Retinal pigment epithelial cell (primary cell): ENCODE measurements around the gene MARS2.
A peak's percentile ranks its signal among the peaks of the same experiment; 100 is the strongest.
"Not testable (repeated sequence)": the region's sequence is repeated elsewhere in the genome, so short reads cannot be mapped to it uniquely, and the experiment has no call there.

Experiments
- DNase-seq: peaks from one replicate; pipeline ENCODE4 v3.0.0-alpha.2; 2010; ENCODE audit warnings: low read depth
- H3K4me3 ChIP-seq: 2 replicates; pipeline ENCODE4 v1.5.1; 2011; ENCODE audit warnings: mild to moderate bottlenecking, low read length, control low read depth, moderate library complexity
- CTCF ChIP-seq: conservative IDR thresholded peaks from 2 replicates; pipeline ENCODE4 v1.5.1; 2011; ENCODE audit warnings: low read depth, low read length, control low read depth, inconsistent platforms

MARS2 gene

GRCh38 chr2:197677483-197677882, 27.7 kb upstream of the MARS2 start:
- DNase-seq, result no peak
- TF ChIP-seq CTCF, result no peak
- no peak overlapping the region for H3K4me3 ChIP-seq

- not testable (repeated sequence) for DNase-seq, H3K4me3 ChIP-seq
These were observed 10.0 kb upstream of the MARS2 start for GRCh38 chr2:197695206-197695605.

GRCh38 chr2:197695971-197696370, 9.2 kb upstream of the MARS2 start:
- not testable (repeated sequence) for H3K4me3 ChIP-seq, DNase-seq

- H3K4me3 ChIP-seq, DNase-seq: not testable (repeated sequence)
These were observed 8.6 kb upstream of the MARS2 start for GRCh38 chr2:197696571-197696970.

GRCh38 chr2:197699724-197700123, 5.4 kb upstream of the MARS2 start:
- DNase-seq, H3K4me3 ChIP-seq: not testable (repeated sequence)

- no peak for DNase-seq
- TF ChIP-seq CTCF, result no peak
- H3K4me3 ChIP-seq, result no peak overlapping the region
These were observed 4.2 kb upstream of the MARS2 start for GRCh38 chr2:197700960-197701359.

- no peak for TF ChIP-seq CTCF
- H3K4me3 ChIP-seq, result peak overlapping the region; percentile 74
- no peak for DNase-seq
These were observed 592 bp upstream of the MARS2 start for GRCh38 chr2:197704434-197705120.

GRCh38 chr2:197705912-197706838, 1.0 kb downstream of the MARS2 start:
- H3K4me3 ChIP-seq, result peak overlapping the region; percentile 88
- no peak for DNase-seq
- no peak for TF ChIP-seq CTCF

GRCh38 chr2:197706839-197707207, 1.7 kb downstream of the MARS2 start:
- no peak for TF ChIP-seq CTCF
- DNase-seq, result no peak
- peak overlapping the region; percentile 88 for H3K4me3 ChIP-seq
